GM12878 (cell line): ENCODE data around the gene ARID1A. TPM values are rescaled to one million over a fixed set of nuclear protein-coding genes. Genes with fewer than 3 reads are reported as not detected.

ENCODE experiments used
- ATAC-seq: fragments of 200-7000 bp; cut with Tn5 transposase; 3 replicates; pipeline ENCODE4 v1.9.1; 2020; ENCODE audit warnings: mild to moderate bottlenecking, moderate library complexity
- BruUV-seq: library from RNA; stranded (reverse); fragments of 400-500 nt; replicated peaks from 2 replicates; lab custom pipeline; 2021; lab: Mats Ljungman, UMichigan
- CTCF ChIA-PET: fragments of 300-600 bp; sonication (Branson Sonifier 250); formaldehyde crosslinking; extraction: SDS; loops from one replicate; lab custom pipeline; 2021; ENCODE audit warnings: inconsistent platforms; lab: Yijun Ruan, JAX
- POLR2A ChIA-PET: fragments of 350-600 bp; formaldehyde crosslinking; extraction: SDS; loops from one replicate; lab custom pipeline; 2021; ENCODE audit warnings: inconsistent platforms; lab: Charles Lee
- RAD21 ChIA-PET: fragments of 300-600 bp; sonication (Branson Sonifier 250); formaldehyde crosslinking; loops from one replicate; lab custom pipeline; 2023; ENCODE audit warnings: antibody characterized with exemption; ENCODE audit not compliant: unreplicated experiment; lab: Charles Lee
- SMC1A ChIA-PET: fragments of 300-600 bp; sonication (Branson Sonifier 250); formaldehyde crosslinking; loops from one replicate; lab custom pipeline; 2023; ENCODE audit not compliant: unreplicated experiment, uncharacterized antibody; lab: Charles Lee
- DNase-seq: peaks from one replicate; pipeline ENCODE4 v3.0.0-alpha.2; 2011; ENCODE audit warnings: low read depth, low spot score
- FAIRE-seq: peaks from 3 replicates; lab custom pipeline; 2011; peaks lifted over from hg19 to GRCh38; lab: Jason Lieb, UNC
- H2AFZ ChIP-seq: 2 replicates; pipeline ENCODE4 v1.6.0; 2011; ENCODE audit warnings: low read depth, low read length, control low read depth; ENCODE audit not compliant: control insufficient read depth
- H3K27ac ChIP-seq: 2 replicates; pipeline ENCODE4 v1.5.1; 2011; ENCODE audit warnings: control low read depth; ENCODE audit not compliant: control insufficient read depth, insufficient read depth
- H3K27me3 ChIP-seq, 2 experiments: replicated peaks in 1 of 2; 2 replicates each; pipeline versions ENCODE4 v1.6.0 to v1.6.1; 2011; ENCODE audit warnings: low read length in 1 of 2; ENCODE audit not compliant: control insufficient read depth in 2 of 2, insufficient read depth in 2 of 2
- H3K36me3 ChIP-seq, 2 experiments: 2 replicates each; pipeline ENCODE4 v1.5.1; 2011; ENCODE audit warnings: low read length in 1 of 2; ENCODE audit not compliant: control insufficient read depth in 2 of 2, insufficient read depth in 2 of 2
- H3K4me1 ChIP-seq: 2 replicates; pipeline ENCODE4 v1.6.1; 2011; ENCODE audit warnings: mild to moderate bottlenecking, low read length, moderate library complexity, mixed read lengths; ENCODE audit not compliant: control insufficient read depth, insufficient read depth
- H3K4me2 ChIP-seq: 2 replicates; pipeline ENCODE4 v1.6.0; 2011; ENCODE audit warnings: control low read depth; ENCODE audit not compliant: control insufficient read depth, insufficient read depth
- H3K4me3 ChIP-seq: fragments of 200-600 bp; sonication (generic); 2 replicates; pipeline ENCODE4 v1.5.1; 2016
- H3K79me2 ChIP-seq: 2 replicates; pipeline ENCODE4 v1.6.0; 2011; ENCODE audit warnings: low read length; ENCODE audit not compliant: control insufficient read depth, insufficient read depth
- H3K9ac ChIP-seq: 2 replicates; pipeline ENCODE4 v1.8.0; 2011; ENCODE audit warnings: low read length, control low read depth, mixed read lengths; ENCODE audit not compliant: control insufficient read depth, insufficient read depth
- H3K9me3 ChIP-seq: replicated peaks from 3 replicates; pipeline ENCODE4 v1.5.1; 2011; ENCODE audit warnings: mild to moderate bottlenecking, low read length; ENCODE audit not compliant: control insufficient read depth, insufficient read depth
- H4K20me1 ChIP-seq: 2 replicates; pipeline ENCODE4 v1.6.0; 2011; ENCODE audit not compliant: control insufficient read depth, insufficient read depth
- ATF2 ChIP-seq: IDR thresholded peaks from 2 replicates; pipeline ENCODE4 v1.6.1; 2012; ENCODE audit warnings: low read length, inconsistent platforms
- BRCA1 ChIP-seq: IDR thresholded peaks from 2 replicates; pipeline ENCODE4 v1.6.1; 2011; ENCODE audit warnings: low read depth, low read length, improper control_type of control experiment
- CBX3 ChIP-seq: fragments of 200-600 bp; sonication (generic); IDR thresholded peaks from 2 replicates; pipeline ENCODE4 v1.6.1; 2016; ENCODE audit warnings: low read depth, borderline replicate concordance
- CHD2 ChIP-seq: IDR thresholded peaks from 2 replicates; pipeline ENCODE4 v1.6.1; 2011; ENCODE audit warnings: low read depth, low read length, improper control_type of control experiment, borderline replicate concordance
- HCFC1 ChIP-seq: fragments of 150-350 bp; IDR thresholded peaks from 2 replicates; pipeline ENCODE4 v1.6.1; 2014; ENCODE audit warnings: low read length
- NRF1 ChIP-seq: conservative IDR thresholded peaks from 2 replicates; pipeline ENCODE4 v1.6.1; 2011; ENCODE audit warnings: mild to moderate bottlenecking, low read depth, low read length, improper control_type of control experiment
- POU2F2 ChIP-seq: IDR thresholded peaks from 3 replicates; pipeline ENCODE4 v1.6.1; 2011; ENCODE audit warnings: low read depth, mild to moderate bottlenecking, low read length, borderline replicate concordance
- SIN3A ChIP-seq: IDR thresholded peaks from 2 replicates; pipeline ENCODE4 v1.6.1; 2012; ENCODE audit warnings: low read depth, low read length, improper control_type of control experiment
- SMAD1 ChIP-seq: fragments of 450-650 bp; IDR thresholded peaks from 2 replicates; pipeline ENCODE4 v1.6.1; 2018; ENCODE audit warnings: mild to moderate bottlenecking, low read depth; ENCODE audit not compliant: partially characterized antibody
- STAT3 ChIP-seq: IDR thresholded peaks from 2 replicates; pipeline ENCODE4 v1.6.1; 2011; ENCODE audit warnings: low read depth, low read length, improper control_type of control experiment
- TBL1XR1 ChIP-seq: IDR thresholded peaks from 2 replicates; pipeline ENCODE4 v1.6.1; 2012; ENCODE audit warnings: low read depth, low read length, improper control_type of control experiment
- TCF7 ChIP-seq: IDR thresholded peaks from 2 replicates; pipeline ENCODE4 v1.6.1; 2014; ENCODE audit warnings: antibody characterized with exemption, borderline replicate concordance
- ZBTB4 ChIP-seq: fragments of 450-650 bp; formaldehyde crosslinking; IDR thresholded peaks from 2 replicates; pipeline ENCODE4 v1.4.0; 2022; ENCODE audit warnings: mild to moderate bottlenecking, moderate library complexity
- WGBS: methylation state at CpG from one replicate; pipeline ENCODE4 v1.1.6; 2016; ENCODE audit warnings: low lambda C conversion rate; ENCODE audit not compliant: insufficient replicate concordance, insufficient coverage; ENCODE audit errors: missing lambda C conversion rate; 5-methylcytosine and 5-hydroxymethylcytosine counted together
- in situ Hi-C: fragments of 300-500 bp; cut with MboI; formaldehyde crosslinking; loops from 9 replicates; pipeline ENCODE4 v1.14.3; 2018; ENCODE audit warnings: mixed read lengths
- intact Hi-C: fragments of 100-400 bp; cut with micrococcal nuclease; formaldehyde crosslinking; loops from one replicate; pipeline ENCODE4 v1.14.2; 2022; ENCODE audit not compliant: unreplicated experiment
- polyA plus RNA-seq, 11 experiments: library from polyadenylated mRNA; depleted of rRNA in 4 of 11; unstranded in 6 of 11; stranded (reverse) in 5 of 11; fragments of >200 nt; fragmentation: Nextera tagmentation in 4 of 11; fragmentation: Illumina TruSeq in 1 of 11; extraction: Ambion mirVana in 4 of 11; extraction: Trizol in 1 of 11; gene quantifications; 1 replicate in 1 of 11; 2 replicates in 10 of 11; pipeline versions ENCODE4 v1.2.1 to v1.2.3, GENCODE V29; 2011 to 2016; ENCODE audit warnings: inconsistent platforms in 2 of 11, missing spikeins in 2 of 11, low read depth in 1 of 11
- total RNA-seq, 4 experiments: library from RNA; depleted of rRNA in 3 of 4; stranded (reverse); fragments of >200 nt in 3 of 4; fragmentation: Illumina TruSeq in 1 of 4; extraction: Trizol in 1 of 4; gene quantifications; 2 replicates each; pipeline versions ENCODE4 v1.2.1 to v1.2.3, GENCODE V29; 2013 to 2021
- TF ChIP-seq, protein P1 (sequence below): fragments of 450-650 bp; IDR thresholded peaks from 2 replicates; pipeline ENCODE4 v1.6.1; 2017; ENCODE audit warnings: low read depth, mild to moderate bottlenecking, moderate library complexity

Gene ARID1A
- total and polyA plus RNA-seq, 10 of the 15 experiments (the other 5 are each of a cell fraction or from before 2014, with no cell fraction given), result 10.0 to 98.0 (median 23.5) TPM

DNA sequence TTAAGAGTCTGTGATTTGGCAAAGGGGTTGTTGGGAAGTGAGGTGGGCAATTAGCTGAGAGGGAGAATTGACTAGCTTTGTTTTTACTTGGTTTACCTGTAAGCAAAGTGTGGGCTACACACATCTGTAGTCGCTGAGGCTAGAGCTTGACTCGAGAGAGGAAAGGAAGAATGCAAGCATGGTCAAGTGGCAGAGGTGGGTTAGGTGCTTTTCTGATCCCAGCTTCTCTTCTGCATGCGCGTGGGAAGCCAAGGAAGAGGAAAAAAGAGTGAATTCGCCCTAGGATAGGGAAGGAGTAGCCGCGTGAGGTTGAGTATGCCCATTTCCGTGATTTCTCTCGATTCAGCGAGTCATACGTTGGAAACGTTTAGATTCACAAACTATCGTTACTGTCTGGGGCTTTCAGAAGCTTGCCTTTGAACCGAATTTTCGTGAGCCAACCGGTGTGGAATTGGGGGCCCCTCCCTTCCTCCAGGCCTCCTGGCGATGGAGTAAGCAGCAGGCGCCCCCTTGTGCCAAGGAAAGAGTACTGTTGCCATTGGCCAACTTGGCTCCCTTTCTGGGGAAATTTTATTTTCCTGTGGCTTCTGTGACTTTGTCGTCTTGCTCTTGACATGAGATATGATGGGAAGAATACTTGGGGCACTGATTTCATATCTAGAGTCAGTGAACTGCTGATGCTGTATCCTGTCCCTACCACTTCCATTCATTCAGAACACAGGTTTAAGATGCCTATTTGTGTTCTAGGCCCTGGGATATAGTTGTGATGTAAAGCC lies 93.2 kb downstream of the ARID1A start:
- Histone ChIP-seq H3K36me3 (no peaks in the 10 kb centered on the region; a peak in 3 of 4 replicates), H4K20me1 (no peaks in the 10 kb centered on the region), H3K4me3 (peak overlapping the region; percentile 72), H3K4me1 (peaks cover 43% of the 10 kb centered on the region), H3K9me3 (no peaks in the 10 kb centered on the region), H3K79me2 (peaks cover 23% of the 10 kb centered on the region), H3K27me3 (no peaks in the 10 kb centered on the region), H3K27ac (peak overlapping the region; percentile 99), H3K4me2 (peak overlapping the region; percentile 78), H2AFZ (peak overlapping the region; percentile 3; the same call in 1 of the 2 replicates), H3K9ac (peak overlapping the region; percentile 93)
- POLR2A ChIA-PET, result interaction anchor here (0.6 to 5.1 kb wide), 26 partner anchors 8 to 288 kb away, joined by 3 to 69 read pairs (median 6); partner anchors contain the start of gene ARID1A
- CTCF ChIA-PET, result interaction anchor here (0.6 to 7.6 kb wide), 71 partner anchors 10 to 1518 kb away, joined by 3 to 450 read pairs (median 5); no protein-coding TSS in a partner anchor
- BruUV-seq, result TSS peak; percentile 69
- under 1% methylated on average over 19 of the region's 19 CpGs for WGBS
- in situ Hi-C loops, result loop anchor here (5.0 kb wide), 1 partner anchor 182 kb away; no protein-coding TSS in a partner anchor
- RAD21 ChIA-PET, result interaction anchor here (0.6 to 6.4 kb wide), 38 partner anchors 12 to 288 kb away, joined by 3 to 262 read pairs (median 8); partner anchors contain the start of gene GPN2
- ATAC-seq (peak; percentile 43), DNase-seq (peak; percentile 59), FAIRE-seq (peak; percentile 27)
- intact Hi-C loops, result loop anchor here (1.0 to 5.0 kb wide), 4 partner anchors 112 to 287 kb away; no protein-coding TSS in a partner anchor
- SMC1A ChIA-PET, result interaction anchor here (0.7 to 9.3 kb wide), 36 partner anchors 8 to 288 kb away, joined by 3 to 268 read pairs (median 8); no protein-coding TSS in a partner anchor
- no peak for TF ChIP-seq HCFC1
- no peak for TF ChIP-seq STAT3
- TF ChIP-seq NRF1, result no peak
- TF ChIP-seq, protein P1, sequence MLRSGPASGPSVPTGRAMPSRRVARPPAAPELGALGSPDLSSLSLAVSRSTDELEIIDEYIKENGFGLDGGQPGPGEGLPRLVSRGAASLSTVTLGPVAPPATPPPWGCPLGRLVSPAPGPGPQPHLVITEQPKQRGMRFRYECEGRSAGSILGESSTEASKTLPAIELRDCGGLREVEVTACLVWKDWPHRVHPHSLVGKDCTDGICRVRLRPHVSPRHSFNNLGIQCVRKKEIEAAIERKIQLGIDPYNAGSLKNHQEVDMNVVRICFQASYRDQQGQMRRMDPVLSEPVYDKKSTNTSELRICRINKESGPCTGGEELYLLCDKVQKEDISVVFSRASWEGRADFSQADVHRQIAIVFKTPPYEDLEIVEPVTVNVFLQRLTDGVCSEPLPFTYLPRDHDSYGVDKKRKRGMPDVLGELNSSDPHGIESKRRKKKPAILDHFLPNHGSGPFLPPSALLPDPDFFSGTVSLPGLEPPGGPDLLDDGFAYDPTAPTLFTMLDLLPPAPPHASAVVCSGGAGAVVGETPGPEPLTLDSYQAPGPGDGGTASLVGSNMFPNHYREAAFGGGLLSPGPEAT, result peak; percentile 50; the same call in 1 of the 2 replicates
- peak; percentile 65; the same call in 1 of the 3 replicates for TF ChIP-seq POU2F2
- no peak for TF ChIP-seq CHD2
- TF ChIP-seq TBL1XR1, result no peak
- TF ChIP-seq SMAD1, result no peak
- TF ChIP-seq BRCA1, result no peak
- no peak for TF ChIP-seq ZBTB4 (CRISPR knock-in tag)
- TF ChIP-seq SIN3A, result no peak
- no peak for TF ChIP-seq CBX3
- no peak for TF ChIP-seq TCF7
- no peak for TF ChIP-seq ATF2
